Endothelial cell of umbilical vein (primary cell): Measurements from ENCODE around the gene SLC8A2. TPM values are rescaled to one million over a fixed set of nuclear protein-coding genes. Genes with fewer than 3 reads are reported as not detected.

Experiments used
- BruUV-seq: library from RNA; stranded (reverse); fragments of 400-500 nt; replicated peaks from 2 replicates; lab custom pipeline; 2021; lab: Mats Ljungman, UMichigan
- CTCF ChIA-PET: fragments of 300-600, 350-600 bp; sonication (Branson Sonifier 250); formaldehyde crosslinking; loops from one replicate; lab custom pipeline; 2021; ENCODE audit warnings: antibody characterized with exemption, inconsistent platforms; lab: Charles Lee
- POLR2A ChIA-PET: fragments of 300-600, 350-600 bp; sonication (Branson Sonifier 250); formaldehyde crosslinking; loops from one replicate; lab custom pipeline; 2021; ENCODE audit warnings: antibody characterized with exemption, inconsistent platforms; lab: Charles Lee
- DNase-seq: peaks from one replicate; pipeline ENCODE4 v3.0.0-alpha.2; 2011; ENCODE audit warnings: low read depth, low spot score
- FAIRE-seq: peaks from 2 replicates; lab custom pipeline; 2011; peaks lifted over from hg19 to GRCh38; lab: Jason Lieb, UNC
- H2AFZ ChIP-seq: 2 replicates; pipeline ENCODE4 v1.6.0; 2012; ENCODE audit warnings: low read depth, low read length, control low read depth, inconsistent platforms
- H3K27ac ChIP-seq: 2 replicates; pipeline ENCODE4 v1.5.1; 2011; ENCODE audit warnings: low read depth, mild to moderate bottlenecking, control low read depth, low read length, moderate library complexity; ENCODE audit not compliant: insufficient read depth
- H3K27me3 ChIP-seq, 2 experiments: 2 replicates each; pipeline versions ENCODE4 v1.6.0 to v1.6.1; 2011; ENCODE audit warnings: low read length in 2 of 2, mixed read lengths in 1 of 2; ENCODE audit not compliant: control insufficient read depth in 2 of 2, insufficient read depth in 2 of 2
- H3K36me3 ChIP-seq, 2 experiments: 2 replicates in 1 of 2; 3 replicates in 1 of 2; pipeline ENCODE4 v1.5.1; 2011; ENCODE audit warnings: low read length in 2 of 2, mild to moderate bottlenecking in 1 of 2, moderate library complexity in 1 of 2; ENCODE audit not compliant: control insufficient read depth in 2 of 2, insufficient read depth in 2 of 2; ENCODE audit errors: extremely low read depth in 1 of 2
- H3K4me1 ChIP-seq: 3 replicates; pipeline ENCODE4 v1.5.1; 2011; ENCODE audit warnings: mild to moderate bottlenecking, low read length; ENCODE audit not compliant: control insufficient read depth, insufficient read depth; ENCODE audit errors: extremely low read depth
- H3K4me2 ChIP-seq: 2 replicates; pipeline ENCODE4 v1.6.1; 2011; ENCODE audit warnings: low read length, control low read depth, mixed read lengths; ENCODE audit not compliant: insufficient read depth
- H3K4me3 ChIP-seq, 3 experiments: fragments of 200-600 bp in 1 of 3; sonication (generic), shearing (Covaris generic) in 1 of 3; replicated peaks in 1 of 3; 2 replicates each; pipeline ENCODE4 v1.5.1; 2011 to 2016; ENCODE audit warnings: control low read depth in 3 of 3, low read length in 3 of 3, mild to moderate bottlenecking in 2 of 3, inconsistent platforms in 1 of 3, low read depth in 1 of 3, moderate library complexity in 1 of 3; ENCODE audit not compliant: insufficient read depth in 1 of 3
- H3K79me2 ChIP-seq: 2 replicates; pipeline ENCODE4 v1.6.0; 2012; ENCODE audit warnings: low read length, inconsistent platforms; ENCODE audit not compliant: control insufficient read depth, insufficient read depth
- H3K9ac ChIP-seq: replicated peaks from 2 replicates; pipeline ENCODE3; 2011; ENCODE audit warnings: low read length, control low read depth; ENCODE audit not compliant: insufficient read depth; ENCODE audit errors: extremely low read depth
- H3K9me1 ChIP-seq: replicated peaks from 3 replicates; pipeline ENCODE4 v1.6.0; 2011; ENCODE audit warnings: mild to moderate bottlenecking, low read length; ENCODE audit not compliant: control insufficient read depth, insufficient read depth; ENCODE audit errors: extremely low read depth
- H3K9me3 ChIP-seq: replicated peaks from 2 replicates; pipeline ENCODE4 v1.5.1; 2012; ENCODE audit warnings: low read length, inconsistent platforms; ENCODE audit not compliant: control insufficient read depth, insufficient read depth
- H4K20me1 ChIP-seq: replicated peaks from 2 replicates; pipeline ENCODE3; 2011; ENCODE audit warnings: mild to moderate bottlenecking, low read length; ENCODE audit not compliant: control insufficient read depth, insufficient read depth; ENCODE audit errors: extremely low read depth
- EZH2 ChIP-seq: IDR thresholded peaks from 2 replicates; pipeline ENCODE4 v1.6.1; 2012; ENCODE audit warnings: borderline replicate concordance, low read depth, mild to moderate bottlenecking, moderate library complexity, low read length, inconsistent platforms; ENCODE audit not compliant: severe bottlenecking
- FOS ChIP-seq: IDR thresholded peaks from 2 replicates; pipeline ENCODE4 v1.6.1; 2011; ENCODE audit warnings: mild to moderate bottlenecking, low read length, moderate library complexity, borderline replicate concordance; ENCODE audit not compliant: insufficient read depth
- GATA2 ChIP-seq: IDR thresholded peaks from 2 replicates; pipeline ENCODE4 v1.7.0; 2011; ENCODE audit warnings: low read depth, mild to moderate bottlenecking, moderate library complexity, mixed read lengths, low read length; ENCODE audit not compliant: insufficient read length, insufficient read depth
- JUN ChIP-seq: IDR thresholded peaks from 2 replicates; pipeline ENCODE4 v1.6.1; 2011; ENCODE audit warnings: borderline replicate concordance, low read depth; ENCODE audit not compliant: insufficient read length, insufficient read depth
- MAX ChIP-seq: IDR thresholded peaks from 2 replicates; pipeline ENCODE4 v1.6.1; 2011; ENCODE audit not compliant: insufficient read depth, insufficient read length
- MYC ChIP-seq: IDR thresholded peaks from one replicate; pipeline ENCODE4 v1.6.1; 2011; ENCODE audit warnings: mild to moderate bottlenecking, low read depth, low read length
- POLR2A ChIP-seq: IDR thresholded peaks from 2 replicates; pipeline ENCODE4 v1.6.1; 2012; ENCODE audit warnings: low read depth, mild to moderate bottlenecking, control low read depth, low read length
- POLR2AphosphoS5 ChIP-seq: IDR thresholded peaks from 2 replicates; pipeline ENCODE4 v1.6.1; 2012; ENCODE audit warnings: low read depth, mild to moderate bottlenecking, control low read depth, low read length, moderate library complexity; ENCODE audit not compliant: insufficient read depth
- dilution Hi-C: fragments of 300-500 bp; cut with MboI; formaldehyde crosslinking; loops from one replicate; pipeline ENCODE4 v1.15.0; 2019; ENCODE audit warnings: low sequenced_read_pairs; ENCODE audit not compliant: extremely low pct_ligation_motif_present
- intact Hi-C: fragments of 100-400 bp; cut with micrococcal nuclease; formaldehyde crosslinking; loops from one replicate; pipeline ENCODE4 v1.10.0; 2022
- polyA plus RNA-seq, 4 experiments: library from polyadenylated mRNA; depleted of rRNA in 3 of 4; stranded (reverse) in 3 of 4; unstranded in 1 of 4; fragments of >200 nt; gene quantifications; 2 replicates each; pipeline versions ENCODE4 v1.2.1 to v1.2.3, GENCODE V29; 2011 to 2012; ENCODE audit warnings: missing spikeins in 1 of 4
- total RNA-seq: library from RNA; stranded (reverse); gene quantifications from 2 replicates; pipeline ENCODE4 v1.2.3, GENCODE V29; 2021
- TF ChIP-seq, protein P1 (sequence below), 2 donors: IDR thresholded peaks; 1 replicate in 1 of 2; 2 replicates in 1 of 2; pipeline ENCODE4 v1.5.1; 2011; ENCODE audit warnings: low read length in 2 of 2, mild to moderate bottlenecking in 2 of 2, moderate library complexity in 2 of 2, control low read depth in 1 of 2, inconsistent platforms in 1 of 2, low read depth in 1 of 2; ENCODE audit not compliant: insufficient read depth in 1 of 2; ENCODE audit errors: extremely low read depth in 1 of 2

The SLC8A2 gene
- total and polyA plus RNA-seq, 2 donors (not counting 3 experiments of a cell fraction or from before 2014, with no cell fraction given) = not detected

DNA sequence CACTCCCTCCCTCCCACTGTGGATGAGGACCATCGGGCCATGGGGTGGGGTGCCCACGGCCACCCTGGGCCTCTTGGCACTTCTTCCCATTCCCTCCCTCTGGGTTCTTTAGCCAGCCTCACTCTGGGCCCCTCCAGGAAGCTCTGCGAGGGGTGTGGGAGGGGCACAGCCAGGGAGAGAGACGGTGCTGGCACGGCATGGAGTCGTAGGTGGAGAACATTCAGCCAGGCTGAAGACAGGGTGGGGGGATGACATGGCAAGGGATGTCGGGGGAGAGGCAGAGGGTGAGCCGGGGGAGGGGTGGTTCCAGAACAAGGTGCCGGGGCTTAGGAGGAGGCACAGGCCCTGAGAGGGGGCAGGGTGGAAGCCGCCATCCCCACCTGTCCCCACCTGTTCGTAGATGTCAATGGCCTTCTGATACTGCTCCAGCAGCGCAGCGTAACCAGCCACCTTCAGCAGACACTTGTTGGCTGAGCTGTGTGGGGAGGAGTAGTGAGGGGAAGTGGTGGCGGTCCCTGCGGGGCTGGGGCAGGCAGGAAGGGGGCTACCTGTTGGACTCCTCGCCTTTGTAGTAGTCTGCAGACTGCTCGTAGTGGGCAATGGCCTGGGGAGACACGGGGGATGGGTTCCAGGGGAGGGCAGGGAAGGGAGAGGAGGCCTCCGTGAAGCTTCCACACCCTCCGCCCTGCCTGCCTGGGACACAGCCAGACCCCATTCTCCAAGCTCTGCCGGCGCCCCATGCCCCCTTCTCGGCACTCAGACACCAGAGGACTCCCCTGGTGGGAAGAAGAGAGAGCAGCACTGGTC lies 21.1 kb upstream of the SLC8A2 start:
- no peaks in the 10 kb centered on the region for H3K9me1 ChIP-seq
- H3K4me1 ChIP-seq = no peaks in the 10 kb centered on the region
- no peak overlapping the region for H3K4me2 ChIP-seq
- H3K79me2 ChIP-seq = no peaks in the 10 kb centered on the region
- no peak overlapping the region for H3K9ac ChIP-seq
- H3K27ac ChIP-seq = no peak overlapping the region
- FAIRE-seq = no peak
- no peaks in the 10 kb centered on the region for H3K27me3 ChIP-seq
- H4K20me1 ChIP-seq = no peaks in the 10 kb centered on the region
- intact Hi-C loops (no loop called here), dilution Hi-C loops (no loop called here)
- no peak overlapping the region for H3K4me3 ChIP-seq
- no peaks in the 10 kb centered on the region for H3K9me3 ChIP-seq
- H2AFZ ChIP-seq = no peak overlapping the region
- DNase-seq = no peak
- H3K36me3 ChIP-seq = peaks cover 3 to 36% of the 10 kb centered on the region in 2 experiments
- TF ChIP-seq FOS (no peak), EZH2 (no peak), JUN (no peak), GATA2 (no peak)
- ChIA-PET CTCF (interaction anchor here (1.0 to 1.6 kb wide), 2 partner anchors 9 to 214 kb away, joined by 3 to 4 read pairs; partner anchors contain the start of gene KPTN), POLR2A (no interaction called here)
- BruUV-seq = no TSS peak

DNA sequence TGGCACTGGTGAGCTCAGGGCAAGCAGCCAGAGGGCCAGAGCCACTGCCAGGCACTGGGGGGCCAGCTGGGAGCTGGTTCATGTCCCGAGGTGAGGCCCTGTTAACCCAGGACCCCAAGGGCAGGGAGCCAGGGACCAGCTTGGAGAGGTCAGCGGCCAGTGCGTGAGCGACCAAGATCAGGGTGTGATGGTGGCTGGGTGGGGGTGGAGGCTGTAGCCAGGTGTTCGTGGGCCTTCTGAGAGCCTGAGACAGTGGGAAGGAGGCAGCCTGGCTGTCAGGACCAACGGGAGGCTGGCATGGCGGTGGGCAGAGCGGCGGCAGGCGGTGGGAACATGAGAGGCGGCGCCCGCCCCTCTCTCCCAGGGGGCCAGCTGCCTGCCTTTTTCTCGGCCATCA lies 20.4 kb upstream of the SLC8A2 start:
- no peaks in the 10 kb centered on the region for H3K27me3 ChIP-seq
- FAIRE-seq (no peak), DNase-seq (no peak)
- no TSS peak for BruUV-seq
- peaks cover 3 to 32% of the 10 kb centered on the region in 2 experiments for H3K36me3 ChIP-seq
- ChIA-PET CTCF (interaction anchor here (1.3 kb wide), 1 partner anchor 55 kb away, joined by 3 read pairs; no protein-coding TSS in a partner anchor), POLR2A (no interaction called here)
- H3K4me3 ChIP-seq = no peak overlapping the region
- TF ChIP-seq FOS (no peak), MAX (no peak), POLR2A (no peak), EZH2 (no peak), GATA2 (no peak), POLR2AphosphoS5 (no peak), MYC (no peak), JUN (no peak)
- TF ChIP-seq, protein P1, sequence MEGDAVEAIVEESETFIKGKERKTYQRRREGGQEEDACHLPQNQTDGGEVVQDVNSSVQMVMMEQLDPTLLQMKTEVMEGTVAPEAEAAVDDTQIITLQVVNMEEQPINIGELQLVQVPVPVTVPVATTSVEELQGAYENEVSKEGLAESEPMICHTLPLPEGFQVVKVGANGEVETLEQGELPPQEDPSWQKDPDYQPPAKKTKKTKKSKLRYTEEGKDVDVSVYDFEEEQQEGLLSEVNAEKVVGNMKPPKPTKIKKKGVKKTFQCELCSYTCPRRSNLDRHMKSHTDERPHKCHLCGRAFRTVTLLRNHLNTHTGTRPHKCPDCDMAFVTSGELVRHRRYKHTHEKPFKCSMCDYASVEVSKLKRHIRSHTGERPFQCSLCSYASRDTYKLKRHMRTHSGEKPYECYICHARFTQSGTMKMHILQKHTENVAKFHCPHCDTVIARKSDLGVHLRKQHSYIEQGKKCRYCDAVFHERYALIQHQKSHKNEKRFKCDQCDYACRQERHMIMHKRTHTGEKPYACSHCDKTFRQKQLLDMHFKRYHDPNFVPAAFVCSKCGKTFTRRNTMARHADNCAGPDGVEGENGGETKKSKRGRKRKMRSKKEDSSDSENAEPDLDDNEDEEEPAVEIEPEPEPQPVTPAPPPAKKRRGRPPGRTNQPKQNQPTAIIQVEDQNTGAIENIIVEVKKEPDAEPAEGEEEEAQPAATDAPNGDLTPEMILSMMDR (IDR thresholded peaks at IDR 0.05; ENCODE audit: extremely low read depth in 1 of 2, insufficient read depth in 1 of 2, low read depth in 1 of 2, low read length in 2 of 2) = no peak
- H3K4me2 ChIP-seq = no peak overlapping the region
- H4K20me1 ChIP-seq = no peaks in the 10 kb centered on the region
- dilution Hi-C loops (no loop called here), intact Hi-C loops (no loop called here)
- no peak overlapping the region for H2AFZ ChIP-seq
- H3K9me3 ChIP-seq = no peaks in the 10 kb centered on the region
- H3K4me1 ChIP-seq = no peaks in the 10 kb centered on the region
- H3K79me2 ChIP-seq = no peaks in the 10 kb centered on the region
- no peak overlapping the region for H3K27ac ChIP-seq
- H3K9me1 ChIP-seq = no peaks in the 10 kb centered on the region
- no peak overlapping the region for H3K9ac ChIP-seq
